GM08714 (cell line): Measurements from ENCODE around the gene KAT8.
"Not testable (repeated sequence)": the region's sequence is repeated elsewhere in the genome, so short reads cannot be mapped to it uniquely, and the experiment has no call there.

Source experiments
- H3K4me3 ChIP-seq: fragments of 200-500 bp; sonication (Bioruptor generic); 2 replicates; pipeline ENCODE4 v1.5.1; 2014; ENCODE audit warnings: mild to moderate bottlenecking, low read length, inconsistent platforms
- ZNF274 ChIP-seq: IDR thresholded peaks from 2 replicates; pipeline ENCODE4 v1.6.1; 2012; ENCODE audit warnings: mild to moderate bottlenecking, low read depth, low read length

KAT8 gene

DNA sequence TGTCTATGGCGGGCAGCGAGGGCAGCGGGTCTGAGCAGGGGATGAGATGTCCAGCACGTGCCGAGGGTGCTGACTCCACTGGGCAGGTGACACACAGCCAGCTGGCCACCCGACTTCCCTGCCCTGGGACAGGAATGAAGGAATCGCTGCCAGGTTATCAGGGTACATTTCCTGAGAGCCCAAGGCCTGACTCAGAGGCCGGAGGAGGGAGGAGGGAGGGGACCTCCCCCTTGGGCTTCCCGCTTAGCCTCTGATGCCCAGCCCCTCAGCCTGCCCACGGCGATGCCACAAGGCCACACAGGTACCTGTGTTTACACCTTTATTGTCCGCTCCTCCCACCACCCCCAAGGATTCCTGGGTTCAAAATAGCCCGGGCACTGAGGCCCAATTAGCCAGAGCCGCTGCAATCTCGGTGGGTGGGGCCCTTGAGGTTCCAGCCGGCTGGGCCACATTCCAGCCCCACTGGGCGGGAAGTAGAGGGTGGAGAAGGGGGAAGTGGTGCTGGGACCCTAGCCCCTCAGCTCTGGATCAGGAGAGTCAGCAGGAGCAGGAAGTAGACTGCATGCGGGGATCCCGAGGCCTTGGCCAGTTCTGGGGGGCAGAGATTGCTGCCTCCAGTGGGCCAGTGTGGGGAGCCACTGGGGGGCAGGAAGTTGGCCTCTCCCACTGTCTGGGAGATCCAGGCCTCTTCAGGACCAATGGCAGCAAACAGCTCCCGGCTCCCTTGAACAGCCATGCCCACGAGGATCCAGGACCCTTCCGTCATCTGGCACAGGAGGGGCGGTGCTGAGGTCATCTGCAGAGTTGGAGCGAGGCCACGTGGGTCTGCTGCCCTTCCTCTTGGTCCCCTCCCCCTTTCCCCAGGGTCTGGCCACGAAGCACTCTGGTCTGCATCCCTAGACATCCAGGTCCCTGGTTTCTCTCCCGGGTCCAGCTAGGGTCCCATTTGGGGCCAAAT, 21.4 kb downstream of the KAT8 start:
- H3K4me3 ChIP-seq: no peak overlapping the region
- TF ChIP-seq ZNF274: no peak

DNA sequence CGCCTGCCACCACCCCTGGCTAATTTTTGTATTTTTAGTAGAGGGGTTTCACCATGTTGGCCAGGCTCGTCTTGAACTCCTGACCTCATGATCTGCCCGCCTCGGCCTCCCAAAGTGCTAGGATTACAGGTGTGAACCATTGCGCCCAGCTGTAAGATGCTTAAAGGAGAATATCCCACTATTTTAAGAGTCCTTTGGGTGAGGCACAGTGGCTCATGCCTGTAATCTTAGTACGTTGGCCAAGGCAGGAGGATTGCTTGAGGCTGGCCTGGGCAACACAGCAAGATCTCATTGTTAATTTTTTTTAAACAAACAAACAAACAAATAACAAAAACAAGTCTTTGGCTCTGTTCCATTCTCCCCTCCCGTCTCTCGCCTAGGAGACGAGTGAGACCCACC, 23.6 kb downstream of the KAT8 start:
- H3K4me3 ChIP-seq: not testable (repeated sequence)

DNA sequence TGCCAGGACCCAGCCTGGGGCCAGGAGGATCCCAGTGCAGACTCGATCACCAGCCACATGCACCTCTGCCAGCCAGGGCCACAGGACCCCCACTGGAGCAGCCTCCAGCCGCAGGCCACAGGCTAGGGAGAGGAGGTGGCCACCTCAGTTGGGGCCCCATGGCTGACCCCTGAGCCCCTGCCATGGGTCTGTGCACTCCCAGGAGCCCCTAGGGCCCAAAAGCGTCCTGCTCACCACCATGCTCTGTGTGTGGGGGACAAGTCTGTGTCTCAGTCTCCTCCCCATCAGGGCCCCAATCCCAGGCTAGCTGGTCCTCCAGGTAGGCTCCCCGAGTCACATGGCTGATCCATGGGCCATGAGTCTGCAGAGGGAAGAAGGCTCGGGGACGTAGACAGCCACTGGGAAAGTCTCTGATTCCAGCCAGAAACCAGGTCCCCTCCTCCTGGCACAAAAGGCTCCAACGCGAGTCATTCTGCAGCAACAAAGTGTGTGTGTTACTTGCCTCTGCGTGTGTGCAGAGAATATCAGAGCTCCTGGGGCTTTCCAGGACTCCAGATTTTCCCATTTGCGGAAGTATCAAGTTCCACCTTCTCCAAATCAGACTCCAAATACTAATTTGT, 24.1 kb downstream of the KAT8 start:
- no peak for TF ChIP-seq ZNF274
- H3K4me3 ChIP-seq: no peak overlapping the region; the same call in 1 of the 2 replicates

DNA sequence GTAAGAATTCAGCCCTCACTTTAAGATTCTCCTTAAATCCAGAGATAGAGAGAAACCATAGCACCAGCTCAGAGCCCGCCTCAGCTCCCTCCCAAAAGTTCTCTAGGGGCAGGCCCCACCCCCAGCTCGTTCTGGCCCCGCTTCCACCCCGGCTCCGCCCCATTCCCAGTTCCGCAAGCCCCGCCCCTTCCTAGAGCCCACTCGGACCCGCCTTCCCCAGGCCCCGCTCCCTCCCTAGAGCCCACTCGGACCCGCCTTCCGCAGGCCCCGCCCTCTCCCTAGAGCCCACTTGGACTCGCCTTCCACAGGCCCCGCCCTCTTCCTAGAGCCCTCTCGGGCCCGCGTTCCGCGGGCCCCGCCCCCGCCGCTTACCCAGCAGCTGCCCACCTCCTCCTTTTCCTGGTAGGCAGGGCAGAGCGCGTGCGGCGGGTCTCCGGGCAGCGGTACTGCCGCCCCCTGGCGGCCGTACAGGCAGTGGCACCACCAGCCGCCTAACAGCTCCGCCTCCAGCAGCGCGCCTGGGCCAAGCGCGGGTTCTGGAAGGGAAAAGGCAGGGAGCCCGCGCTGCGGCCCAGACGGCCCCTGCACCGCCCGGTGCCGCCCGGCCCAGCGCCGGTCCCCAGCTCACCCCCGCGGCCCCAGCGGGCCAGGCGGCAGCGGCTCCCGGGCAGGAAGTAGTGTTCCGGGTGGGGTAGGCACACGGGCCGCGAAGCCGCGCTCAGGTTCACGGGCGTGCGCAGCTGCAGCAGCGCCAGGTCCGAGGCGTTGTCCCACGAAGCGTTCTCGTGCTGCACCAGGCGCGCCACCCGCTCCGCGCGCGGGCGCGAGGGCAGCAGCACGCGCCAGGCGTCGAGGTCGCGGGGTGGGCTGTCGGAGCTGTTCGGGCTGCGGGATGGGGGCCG, 24.9 kb downstream of the KAT8 start:
- no peak for TF ChIP-seq ZNF274
- peak overlapping the region; percentile 56; the same call in 1 of the 2 replicates for H3K4me3 ChIP-seq

DNA sequence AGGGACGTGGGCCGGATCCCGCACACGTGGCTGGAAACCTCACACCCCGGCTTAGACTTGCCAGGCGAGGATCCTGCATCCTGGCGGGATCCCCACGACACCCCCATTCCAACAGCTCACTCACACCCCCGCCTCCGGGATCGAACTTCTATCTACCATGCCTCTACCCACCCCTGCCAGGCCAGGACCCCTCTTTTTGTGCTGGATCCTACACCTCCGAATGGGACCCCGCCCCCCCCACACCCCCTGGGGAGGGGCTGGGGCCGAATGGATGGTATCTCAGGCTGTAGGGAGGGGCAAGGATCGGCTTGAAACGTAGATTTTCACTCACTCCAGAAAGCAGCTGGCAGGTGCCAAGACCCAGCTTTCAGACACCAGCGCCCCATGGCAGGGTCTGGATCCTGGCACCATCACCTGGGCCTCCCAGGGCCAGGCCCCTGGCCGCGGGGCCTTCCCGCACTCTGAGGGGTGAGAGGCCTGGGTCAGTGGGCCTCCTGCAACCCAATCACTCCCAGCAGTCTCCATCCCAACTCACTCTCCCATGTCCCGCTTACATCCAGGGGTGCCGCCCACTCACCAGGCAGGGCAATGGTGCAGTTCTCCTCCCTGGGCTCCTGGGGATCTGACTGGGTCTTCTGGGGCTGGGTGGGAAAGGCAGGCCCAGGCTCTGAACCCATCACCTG, 25.7 kb downstream of the KAT8 start:
- peak overlapping the region; percentile 56; the same call in 1 of the 2 replicates for H3K4me3 ChIP-seq
- no peak for TF ChIP-seq ZNF274

DNA sequence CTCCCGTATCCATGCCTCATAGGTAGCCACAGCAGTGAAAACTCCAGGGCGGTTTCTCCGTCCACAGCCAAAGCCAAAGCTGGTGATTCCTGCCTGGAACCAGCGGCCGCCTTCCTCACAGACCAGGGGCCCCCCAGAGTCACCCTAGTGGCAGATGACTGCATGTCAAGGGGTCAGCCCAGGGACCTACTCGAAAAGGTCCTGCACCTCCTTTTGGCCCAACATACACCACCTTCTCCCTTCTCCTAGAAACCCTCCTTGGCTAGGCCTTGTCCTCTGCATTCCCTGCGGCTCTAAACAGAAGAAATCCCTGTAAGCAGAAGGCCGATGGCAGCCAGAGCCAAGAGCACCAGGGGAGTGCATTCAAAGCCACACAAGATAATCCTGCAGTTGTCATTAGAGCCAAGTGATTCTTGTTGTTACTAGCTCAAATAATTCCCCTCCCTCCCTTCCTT, 26.3 kb downstream of the KAT8 start:
- H3K4me3 ChIP-seq: no peak overlapping the region
- no peak for TF ChIP-seq ZNF274

DNA sequence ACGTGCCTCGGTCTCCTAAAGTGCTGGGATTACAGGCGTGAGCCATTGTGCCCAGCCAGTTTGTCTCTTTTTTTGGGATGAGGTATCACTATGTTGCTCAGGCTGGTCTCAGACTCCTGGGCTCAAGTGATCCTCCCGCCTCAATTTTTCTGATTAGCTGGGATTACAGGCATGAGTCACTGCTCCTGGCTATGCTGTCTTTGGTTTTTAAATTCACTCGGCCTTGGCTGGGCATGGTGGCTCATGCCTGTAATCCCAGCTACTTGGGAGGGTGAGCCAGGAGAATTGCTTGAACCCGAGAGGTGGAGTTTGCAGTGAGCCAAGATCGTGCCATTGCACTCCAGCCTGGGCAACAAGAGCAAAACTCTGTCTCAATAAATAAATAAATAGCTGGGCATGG, 27.0 kb downstream of the KAT8 start:
- H3K4me3 ChIP-seq: not testable (repeated sequence)

DNA sequence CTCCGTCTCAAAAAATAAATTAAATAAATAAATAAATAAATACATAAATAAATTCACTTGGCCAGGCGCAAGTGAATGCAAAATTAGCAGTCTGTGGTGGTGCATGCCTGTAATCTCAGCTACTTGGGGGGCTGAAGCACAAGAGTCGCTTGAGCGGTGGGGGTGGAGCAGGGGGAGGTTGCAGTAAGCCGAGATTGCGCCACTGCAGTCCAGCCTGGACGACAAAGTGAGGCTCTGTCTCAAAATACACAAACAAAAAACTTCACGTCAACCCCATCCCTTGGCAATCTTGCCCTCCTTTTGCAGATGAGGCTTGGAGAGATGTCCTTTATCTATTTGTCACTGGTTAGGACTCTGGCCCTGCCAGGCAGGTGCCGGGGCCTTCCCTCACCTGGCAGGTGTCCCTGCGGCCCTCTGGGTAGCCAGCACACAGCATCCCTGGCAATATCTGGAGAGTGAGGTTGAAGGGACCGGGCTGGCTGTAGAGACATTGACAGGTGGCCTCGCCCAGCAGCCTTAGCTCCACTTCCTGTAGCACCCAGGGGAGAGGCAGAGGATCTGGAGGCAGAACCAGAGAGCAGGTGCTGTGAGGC, 28.0 kb downstream of the KAT8 start:
- no peak overlapping the region for H3K4me3 ChIP-seq
- TF ChIP-seq ZNF274: no peak

DNA sequence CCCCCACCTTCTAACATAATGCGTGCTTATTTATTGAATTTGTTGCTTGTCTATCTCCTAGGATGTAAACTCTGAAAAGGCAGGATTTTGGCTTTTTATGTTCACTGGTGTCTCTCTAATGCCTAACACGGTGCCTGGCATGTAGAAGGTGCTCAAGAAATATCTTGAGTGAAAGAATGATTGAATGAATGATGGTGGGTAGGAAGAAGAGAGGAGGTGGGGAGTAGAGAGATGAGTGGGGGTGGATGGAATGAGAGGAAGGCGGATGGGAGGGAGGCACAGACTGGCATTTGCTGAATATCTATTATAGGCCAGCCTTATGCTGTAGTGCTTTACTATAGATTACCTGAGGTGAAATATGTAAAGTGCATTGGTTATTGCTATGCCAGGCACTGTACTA, 30.1 kb downstream of the KAT8 start:
- TF ChIP-seq ZNF274: no peak
- H3K4me3 ChIP-seq: no peak overlapping the region

DNA sequence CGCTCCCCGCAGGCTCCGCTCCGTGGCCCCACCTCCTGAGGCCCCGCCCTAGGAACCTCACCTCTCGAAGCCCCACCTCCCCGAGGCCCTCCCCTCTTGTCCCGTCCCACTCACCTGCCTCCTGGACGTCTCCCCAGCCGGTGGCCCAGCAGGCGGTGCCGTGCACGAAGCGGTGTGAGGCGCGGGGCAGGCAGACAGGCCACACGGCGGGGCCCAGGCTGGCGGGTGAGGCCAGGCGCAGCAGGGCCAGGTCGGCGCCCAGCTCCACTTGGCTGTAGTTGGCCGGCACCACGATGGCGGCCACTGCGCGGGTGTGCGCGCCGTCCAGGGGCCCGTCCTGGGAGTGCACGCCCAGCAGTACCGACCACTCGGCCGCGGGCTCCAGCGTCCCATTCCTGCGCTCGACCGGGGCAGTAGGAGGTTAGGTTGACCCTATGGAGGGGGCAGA, 30.8 kb downstream of the KAT8 start:
- no peak overlapping the region for H3K4me3 ChIP-seq
- no peak for TF ChIP-seq ZNF274

DNA sequence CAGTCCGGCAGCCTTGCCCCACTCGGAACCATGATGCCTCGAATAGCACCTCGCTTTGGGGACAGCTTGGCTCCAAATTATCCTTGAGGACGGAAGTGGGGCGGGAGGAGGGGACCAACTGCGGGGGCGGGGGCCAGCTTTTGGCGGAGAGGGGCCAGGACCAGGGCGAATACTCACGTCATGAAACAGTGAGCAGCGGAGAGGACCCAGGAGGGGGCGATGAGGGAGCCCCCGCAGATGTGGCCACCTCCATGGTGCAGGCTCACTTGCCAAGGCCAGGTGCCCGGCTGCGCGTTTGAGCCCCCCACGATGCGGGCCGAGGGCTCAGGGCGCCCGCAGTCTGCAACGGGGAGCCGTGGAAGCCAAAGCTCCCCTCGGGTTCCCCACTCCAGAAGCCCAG, 31.4 kb downstream of the KAT8 start:
- no peak overlapping the region for H3K4me3 ChIP-seq
- TF ChIP-seq ZNF274: no peak

DNA sequence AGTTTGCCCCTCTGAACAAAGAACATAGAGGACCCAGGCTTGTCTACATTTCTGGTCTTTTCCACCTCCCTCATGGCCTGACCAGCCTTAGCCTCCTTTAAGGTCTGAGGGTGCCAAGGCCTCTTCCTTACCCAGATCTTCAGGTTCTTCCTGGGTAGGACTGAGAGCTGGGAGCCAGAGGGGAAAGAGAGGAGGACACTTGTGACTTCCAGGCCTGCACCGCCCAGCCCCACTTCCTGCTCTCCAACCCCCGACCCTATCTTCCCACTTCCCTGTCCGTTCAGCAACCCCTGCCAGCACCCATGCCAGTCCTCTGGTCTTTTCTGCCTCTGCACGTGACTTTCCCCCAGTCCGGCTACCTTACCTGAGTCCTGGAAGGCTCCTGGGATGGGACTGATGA, 31.9 kb downstream of the KAT8 start:
- TF ChIP-seq ZNF274: no peak
- H3K4me3 ChIP-seq: no peak overlapping the region
